Kidney (tissue), 14 donors: ENCODE results near the gene RELL1. TPM values are rescaled to one million over a fixed set of nuclear protein-coding genes. Genes with fewer than 3 reads are reported as not detected.

Experiments
- DNase-seq, 5 donors: peaks; one replicate each; pipeline ENCODE4 v3.0.0-alpha.2; 2013 to 2020
- FAIRE-seq: peaks from 2 replicates; lab custom pipeline; 2012; peaks lifted over from hg19 to GRCh38; lab: Jason Lieb, UNC
- H3K27ac ChIP-seq, 2 donors: one replicate each; pipeline ENCODE4 v1.7.0; 2013; ENCODE audit warnings: low read depth in 2 of 2, low read length in 2 of 2, inconsistent platforms in 1 of 2
- H3K27me3 ChIP-seq: one replicate; pipeline ENCODE4 v1.7.1; 2013; ENCODE audit warnings: low read length, inconsistent platforms; ENCODE audit not compliant: control insufficient read depth, insufficient read depth
- H3K36me3 ChIP-seq, 3 donors: one replicate each; pipeline versions ENCODE4 v1.7.0 to v1.7.1; 2013; ENCODE audit warnings: low read length in 3 of 3, control low read depth in 1 of 3, inconsistent platforms in 1 of 3; ENCODE audit not compliant: insufficient read depth in 3 of 3, control insufficient read depth in 2 of 3
- H3K4me1 ChIP-seq, 3 donors: one replicate each; pipeline versions ENCODE4 v1.7.0 to v1.7.1; 2013; ENCODE audit warnings: low read length in 3 of 3, inconsistent platforms in 1 of 3, low read depth in 1 of 3; ENCODE audit not compliant: control insufficient read depth in 2 of 3, insufficient read depth in 2 of 3
- H3K4me3 ChIP-seq, 3 donors: one replicate each; pipeline versions ENCODE4 v1.7.0 to v1.8.1; 2013; ENCODE audit warnings: low read length in 3 of 3, control low read depth in 1 of 3, inconsistent platforms in 1 of 3
- H3K9ac ChIP-seq, 3 donors: one replicate each; pipeline versions ENCODE4 v1.7.0 to v1.7.1; 2013; ENCODE audit warnings: low read length in 3 of 3, control low read depth in 1 of 3, inconsistent platforms in 1 of 3
- H3K9me3 ChIP-seq, 3 donors: one replicate each; pipeline versions ENCODE4 v1.7.0 to v1.7.1; 2013; ENCODE audit warnings: low read length in 3 of 3, control low read depth in 1 of 3, inconsistent platforms in 1 of 3; ENCODE audit not compliant: control insufficient read depth in 2 of 3, insufficient read depth in 1 of 3
- CTCF ChIP-seq: IDR thresholded peaks from 3 replicates; pipeline ENCODE4 v1.5.1; 2012; ENCODE audit warnings: mild to moderate bottlenecking, moderate library complexity, borderline replicate concordance; ENCODE audit not compliant: insufficient read depth; ENCODE audit errors: extremely low read depth
- intact Hi-C: fragments of 100-400 bp; cut with DNase I; formaldehyde crosslinking; loops from one replicate; pipeline ENCODE4 v1.11.1; 2022
- polyA plus RNA-seq: library from polyadenylated mRNA; stranded (reverse); fragments of 350-450 nt; fragmentation: Illumina TruSeq; extraction: RNeasy Lipid Tissue Mini Kit (QIAGEN cat#74804); gene quantifications from one replicate; pipeline ENCODE4 v1.2.3, GENCODE V29; 2014; ENCODE audit warnings: low read depth, low replicate concordance; ENCODE audit not compliant: insufficient read depth
- total RNA-seq: library from RNA; stranded (reverse); fragmentation: NEBNext Ultra II Directional; extraction: Animal tissue kit (Norgen Biotek cat#: 25700); gene quantifications from one replicate; pipeline ENCODE4 v1.2.1, GENCODE V29; 2021
- donor health status: control.
- donor health status: control.
- donor health status: control.
- donor health status: control.
- donor health status: control.
- donor health status: DM: yes; HTN: yes; CAD: no.
- donor health status: Normal renal cell carcinoma (clear cell type).

The RELL1 gene
- total and polyA plus RNA-seq, 2 donors from 2014 or later, result 1.4 to 38.4 TPM

GRCh38 chr4:37628977-37629609 is 57.1 kb downstream of the RELL1 start:
- intact Hi-C loops, result no loop called here
- Histone ChIP-seq H3K9me3 (no peaks in the 10 kb centered on the region), H3K27me3 (no peaks in the 10 kb centered on the region), H3K4me1 (no peaks in the 10 kb centered on the region), H3K27ac (no peak overlapping the region), H3K36me3 (peaks cover 0 to 11% (median 7%) of the 10 kb centered on the region in 3 donors), H3K4me3 (no peak overlapping the region), H3K9ac (no peak overlapping the region)
- no peak for DNase-seq
- FAIRE-seq, result no peak
- TF ChIP-seq CTCF, result no peak

GRCh38 chr4:37627263-37627662 is 58.9 kb downstream of the RELL1 start:
- TF ChIP-seq CTCF, result no peak
- peaks cover 0 to 6% (median 4%) of the 10 kb centered on the region in 3 donors for H3K36me3 ChIP-seq
- no peaks in the 10 kb centered on the region for H3K9me3 ChIP-seq
- no peak overlapping the region for H3K27ac ChIP-seq
- FAIRE-seq, result no peak
- no peaks in the 10 kb centered on the region for H3K27me3 ChIP-seq
- no peak overlapping the region for H3K4me3 ChIP-seq
- DNase-seq, result no peak
- H3K4me1 ChIP-seq, result no peaks in the 10 kb centered on the region
- no peak overlapping the region for H3K9ac ChIP-seq
- intact Hi-C loops, result no loop called here

GRCh38 chr4:37625499-37625898 is 60.7 kb downstream of the RELL1 start:
- DNase-seq (no peak), FAIRE-seq (peak; percentile 62)
- H3K27ac ChIP-seq, result no peak overlapping the region
- no peaks in the 10 kb centered on the region for H3K27me3 ChIP-seq
- H3K9me3 ChIP-seq, result no peaks in the 10 kb centered on the region
- no peaks in the 10 kb centered on the region for H3K4me1 ChIP-seq
- intact Hi-C loops, result no loop called here
- H3K9ac ChIP-seq, result no peak overlapping the region
- no peak overlapping the region for H3K4me3 ChIP-seq
- TF ChIP-seq CTCF, result no peak
- no peaks in the 10 kb centered on the region for H3K36me3 ChIP-seq

GRCh38 chr4:37623940-37624339 is 62.2 kb downstream of the RELL1 start:
- Histone ChIP-seq H3K4me1 (no peaks in the 10 kb centered on the region), H3K4me3 (no peak overlapping the region), H3K9ac (no peak overlapping the region), H3K36me3 (no peaks in the 10 kb centered on the region), H3K9me3 (no peaks in the 10 kb centered on the region), H3K27me3 (no peaks in the 10 kb centered on the region), H3K27ac (no peak overlapping the region)
- FAIRE-seq (no peak), DNase-seq (peak in 1 of 5 donors; percentile 13)
- intact Hi-C loops, result no loop called here
- TF ChIP-seq CTCF, result no peak
